Pulmonary artery endothelial cell (primary cell): Measurements from ENCODE around the gene FKBP2. TPM values are rescaled to one million over a fixed set of nuclear protein-coding genes. Genes with fewer than 3 reads are reported as not detected.

Experiments used
- DNase-seq: peaks from one replicate; pipeline ENCODE4 v3.0.0-alpha.2; 2011; ENCODE audit warnings: low read depth, low spot score
- total RNA-seq: library from RNA; depleted of rRNA; stranded (reverse); fragments of >200 nt; gene quantifications from 2 replicates; pipeline ENCODE4 v1.2.3, GENCODE V29; 2014

The FKBP2 gene
- total RNA-seq, 1 donor from 2014 or later, result 62.8 TPM

DNA sequence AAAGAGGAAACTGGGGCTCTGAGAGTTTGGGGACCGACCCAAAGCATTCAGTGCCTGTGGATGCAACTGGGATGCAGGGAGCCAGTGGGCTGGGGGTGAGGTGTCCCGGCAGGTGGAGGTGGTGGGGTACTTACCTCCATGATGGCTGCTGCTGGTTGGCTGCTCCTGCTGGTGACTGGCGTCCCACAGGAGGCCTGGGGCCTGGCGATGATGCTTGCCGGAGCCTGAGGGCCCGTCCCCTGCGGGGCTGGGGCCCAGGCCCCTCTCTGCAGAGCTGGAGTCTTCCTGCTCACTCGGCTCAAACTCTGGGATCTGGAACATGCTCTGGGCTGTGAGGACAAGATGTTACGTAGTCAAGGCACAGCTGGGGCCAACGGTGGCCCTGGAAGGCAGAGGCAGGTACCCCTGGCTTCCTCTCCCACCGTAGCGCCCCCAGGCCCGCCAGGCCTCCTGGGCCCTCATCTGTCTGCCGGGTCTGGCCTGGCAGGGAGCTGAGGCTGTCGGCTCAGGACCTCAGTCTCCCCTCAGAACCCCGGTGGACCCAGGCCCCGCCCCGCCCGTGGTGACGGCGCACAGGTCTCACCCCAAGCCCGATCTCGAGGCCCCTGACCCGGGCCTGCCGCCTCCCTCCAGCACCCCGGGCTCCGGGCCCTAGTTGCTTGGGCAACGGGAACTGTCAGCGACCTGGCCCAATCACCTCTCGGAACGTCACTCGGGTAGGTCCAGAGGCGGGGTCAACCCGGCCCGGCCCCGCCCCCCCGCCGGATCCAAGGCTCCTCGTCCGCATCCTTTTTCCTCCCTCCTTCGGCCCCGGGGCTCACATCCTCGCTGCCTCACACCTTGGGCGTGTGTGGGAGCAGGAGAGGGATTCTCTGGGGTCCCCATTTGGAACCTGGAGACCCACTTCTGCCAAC lies 43.4 kb downstream of the FKBP2 start, which contains the start of gene BAD:
BAD (minus strand) TSS at position 618 of the 914 bp plus-strand sequence; CDS start at position 321, 297 bp downstream.
- no peak for DNase-seq

GRCh38 chr11:64284962-64285884 lies 44.3 kb downstream of the FKBP2 start, which contains the start of gene GPR137:
TSS of gene GPR137 (plus strand) at chr11:64285848. CDS start at chr11:64286525, 677 bp downstream.
- no peak for DNase-seq

- DNase-seq, result no peak
These were observed 45.2 kb downstream of the FKBP2 start for GRCh38 chr11:64285885-64286800.

- DNase-seq, result no peak
These were observed 45.9 kb downstream of the FKBP2 start for GRCh38 chr11:64286801-64287159.

DNA sequence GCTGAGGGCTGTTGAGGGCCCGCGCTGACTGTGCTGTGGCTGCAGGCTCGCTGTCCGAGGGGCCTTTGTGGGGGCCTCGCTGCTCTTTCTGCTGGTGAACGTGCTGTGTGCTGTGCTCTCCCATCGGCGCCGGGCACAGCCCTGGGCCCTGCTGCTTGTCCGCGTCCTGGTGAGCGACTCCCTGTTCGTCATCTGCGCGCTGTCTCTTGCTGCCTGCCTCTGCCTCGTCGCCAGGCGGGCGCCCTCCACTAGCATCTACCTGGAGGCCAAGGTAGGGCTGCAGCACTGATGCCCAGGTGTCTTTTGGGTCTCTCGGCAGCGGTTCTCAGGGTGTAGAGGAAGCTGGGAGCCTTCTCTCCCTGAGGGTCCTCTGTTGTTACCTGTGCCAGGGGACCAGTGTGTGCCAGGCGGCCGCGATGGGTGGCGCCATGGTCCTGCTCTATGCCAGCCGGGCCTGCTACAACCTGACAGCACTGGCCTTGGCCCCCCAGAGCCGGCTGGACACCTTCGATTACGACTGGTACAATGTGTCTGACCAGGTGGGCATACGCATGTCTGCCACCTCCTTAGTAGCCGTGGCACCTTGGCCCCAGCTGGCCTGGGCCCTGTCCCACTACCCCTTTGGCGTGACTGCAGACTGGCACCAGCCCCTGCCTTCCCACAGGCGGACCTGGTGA lies 46.9 kb downstream of the FKBP2 start:
- DNase-seq, result no peak

DNA sequence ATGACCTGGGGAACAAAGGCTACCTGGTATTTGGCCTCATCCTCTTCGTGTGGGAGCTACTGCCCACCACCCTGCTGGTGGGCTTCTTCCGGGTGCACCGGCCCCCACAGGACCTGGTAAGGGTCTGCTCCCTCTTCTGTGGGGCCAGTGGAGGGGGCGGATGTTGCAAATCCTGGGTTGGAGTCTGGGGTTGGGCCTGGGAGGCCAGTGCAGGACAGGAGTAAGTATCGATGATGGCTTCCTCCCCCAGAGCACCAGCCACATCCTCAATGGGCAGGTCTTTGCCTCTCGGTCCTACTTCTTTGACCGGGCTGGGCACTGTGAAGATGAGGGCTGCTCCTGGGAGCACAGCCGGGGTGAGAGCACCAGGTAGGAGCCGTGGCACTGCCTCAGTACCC lies 47.5 kb downstream of the FKBP2 start:
- no peak for DNase-seq

GRCh38 chr11:64289002-64289564 lies 48.2 kb downstream of the FKBP2 start:
- no peak for DNase-seq

GRCh38 chr11:64290352-64291261 lies 49.7 kb downstream of the FKBP2 start:
- no peak for DNase-seq

DNA sequence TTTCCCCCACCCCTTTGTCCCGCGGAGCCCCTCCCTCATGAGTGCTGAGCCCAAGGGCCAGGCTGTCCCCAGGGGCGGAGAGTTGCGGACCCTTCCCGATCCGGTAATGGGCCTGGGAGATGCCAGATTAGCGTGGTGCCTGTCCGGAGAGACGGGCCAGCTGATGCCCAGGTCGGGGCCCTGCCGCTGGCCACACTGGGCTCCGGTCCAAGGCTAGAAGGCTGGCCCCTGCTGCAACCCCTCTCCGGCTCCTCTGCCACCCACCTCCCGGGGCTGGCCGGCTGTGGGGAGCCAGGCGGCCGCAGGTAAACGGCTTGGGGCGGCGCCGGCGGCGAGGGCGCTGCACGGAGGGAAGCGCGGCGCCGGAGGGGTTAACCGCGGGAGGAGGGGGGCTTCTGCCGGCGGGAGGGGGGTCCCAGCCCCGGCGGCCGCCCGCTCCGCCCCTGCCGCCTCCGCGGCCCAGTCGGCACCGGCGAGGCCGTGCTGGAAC lies 50.4 kb downstream of the FKBP2 start, which contains the start of gene KCNK4:
KCNK4 (plus strand) TSS at position 41 of the 490 bp plus-strand sequence. CDS start 1,717 bp downstream, outside the sequence.
- DNase-seq, result no peak

- DNase-seq, result no peak
These were observed 51.0 kb downstream of the FKBP2 start for GRCh38 chr11:64291752-64292459.

DNA sequence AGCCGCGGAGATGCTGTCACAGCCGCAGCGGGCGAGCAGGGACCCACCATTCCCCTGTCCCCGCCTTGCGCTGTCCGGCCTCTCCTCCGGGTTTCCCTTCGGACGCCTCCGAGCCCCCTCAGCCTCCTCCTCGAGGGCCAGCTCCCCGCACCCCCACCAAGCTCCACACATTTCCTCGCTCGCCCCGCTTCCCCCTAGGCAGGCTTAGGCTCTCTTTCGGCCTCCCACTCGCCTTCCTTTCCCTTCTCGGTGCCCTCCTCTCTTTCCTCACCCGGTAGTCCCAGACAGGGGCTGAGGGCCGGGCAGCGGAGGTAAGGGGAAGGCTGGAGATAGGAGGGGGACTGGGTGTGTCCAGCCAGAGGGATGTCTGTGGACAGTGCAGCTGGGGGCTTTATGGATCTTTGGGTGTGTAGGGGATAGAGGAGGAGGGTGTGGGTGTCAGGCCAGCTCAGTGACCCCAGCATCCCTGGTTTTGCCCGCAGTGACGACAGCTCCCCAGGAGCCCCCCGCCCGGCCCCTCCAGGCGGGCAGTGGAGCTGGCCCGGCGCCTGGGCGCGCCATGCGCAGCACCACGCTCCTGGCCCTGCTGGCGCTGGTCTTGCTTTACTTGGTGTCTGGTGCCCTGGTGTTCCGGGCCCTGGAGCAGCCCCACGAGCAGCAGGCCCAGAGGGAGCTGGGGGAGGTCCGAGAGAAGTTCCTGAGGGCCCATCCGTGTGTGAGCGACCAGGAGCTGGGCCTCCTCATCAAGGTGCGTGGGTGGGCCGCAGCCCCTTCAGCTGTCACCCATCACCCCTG lies 51.8 kb downstream of the FKBP2 start:
- DNase-seq, result no peak

Other genes with a start within 250 kb of the FKBP2 start
- not detected in 2 replicates for gene FLRT1, start 205.2 kb upstream of the FKBP2 start, total RNA-seq
- 14.6 and 37.7 TPM in 2 replicates for gene MACROD1, start 75.0 kb upstream of the FKBP2 start, total RNA-seq
- gene STIP1, start 54.9 kb upstream of the FKBP2 start, total RNA-seq, result 187 and 331 TPM in 2 replicates
- 75.9 and 109 TPM in 2 replicates for gene FERMT3, start 34.4 kb upstream of the FKBP2 start, total RNA-seq
- gene TRPT1, start 14.9 kb upstream of the FKBP2 start, total RNA-seq, result 13.4 and 20.0 TPM in 2 replicates
- gene NUDT22, start 14.8 kb upstream of the FKBP2 start, total RNA-seq, result 35.5 and 47.1 TPM in 2 replicates
- gene DNAJC4, start 10.5 kb upstream of the FKBP2 start, total RNA-seq, result 11.8 and 12.2 TPM in 2 replicates
- gene VEGFB, start 6.5 kb upstream of the FKBP2 start, total RNA-seq, result 18.4 and 18.7 TPM in 2 replicates
- 312 and 327 TPM in 2 replicates for gene PPP1R14B, start 5.8 kb downstream of the FKBP2 start, total RNA-seq
- 66.6 and 84.5 TPM in 2 replicates for gene PLCB3, start 10.4 kb downstream of the FKBP2 start, total RNA-seq
- gene BAD, start 43.6 kb downstream of the FKBP2 start, total RNA-seq, result 60.7 and 84.5 TPM in 2 replicates
- gene GPR137, start 44.8 kb downstream of the FKBP2 start, total RNA-seq, result 5.4 and 11.0 TPM in 2 replicates
- gene KCNK4, start 50.2 kb downstream of the FKBP2 start, total RNA-seq, result 0.07 TPM in 1 of 2 replicates, not detected in the other
- gene CATSPERZ, start 59.3 kb downstream of the FKBP2 start, total RNA-seq, result 0.33 TPM in 1 of 2 replicates, not detected in the other
- 40.4 and 50.9 TPM in 2 replicates for gene ESRRA, start 64.4 kb downstream of the FKBP2 start, total RNA-seq
- 219 and 239 TPM in 2 replicates for gene TRMT112, start 76.5 kb downstream of the FKBP2 start, total RNA-seq
- 173 and 299 TPM in 2 replicates for gene PRDX5, start 77.0 kb downstream of the FKBP2 start, total RNA-seq
- gene CCDC88B, start 99.1 kb downstream of the FKBP2 start, total RNA-seq, result 0.88 and 1.6 TPM in 2 replicates
- 46.7 and 52.2 TPM in 2 replicates for gene RPS6KA4, start 118.1 kb downstream of the FKBP2 start, total RNA-seq